HG02763 (cell line): ENCODE data around the gene CLDN18.

ENCODE experiments used
- ATAC-seq: cut with Tn5 transposase; IDR thresholded peaks from one replicate; pipeline ENCODE4 v1.9.1; 2021; ENCODE audit warnings: mild to moderate bottlenecking, moderate library complexity; ENCODE audit not compliant: unreplicated experiment

The CLDN18 gene

DNA sequence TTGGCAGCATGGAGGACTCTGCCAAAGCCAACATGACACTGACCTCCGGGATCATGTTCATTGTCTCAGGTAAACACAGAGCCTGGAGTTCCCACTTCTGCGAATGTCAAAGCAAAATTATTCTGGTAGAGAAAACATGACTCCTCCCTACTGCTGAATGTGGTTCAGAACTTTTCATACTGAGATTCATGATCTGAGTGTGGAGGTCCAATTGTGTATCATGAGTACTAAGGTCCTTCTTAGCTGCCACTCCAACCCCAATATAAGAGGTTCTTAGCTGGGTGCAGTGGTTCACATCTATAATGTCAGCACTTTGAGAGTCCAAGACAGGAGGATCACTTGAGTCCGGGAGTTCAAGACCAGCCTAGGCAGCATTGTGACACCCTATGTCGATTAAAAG is 13.8 kb downstream of the CLDN18 start:
- ATAC-seq = no peak

DNA sequence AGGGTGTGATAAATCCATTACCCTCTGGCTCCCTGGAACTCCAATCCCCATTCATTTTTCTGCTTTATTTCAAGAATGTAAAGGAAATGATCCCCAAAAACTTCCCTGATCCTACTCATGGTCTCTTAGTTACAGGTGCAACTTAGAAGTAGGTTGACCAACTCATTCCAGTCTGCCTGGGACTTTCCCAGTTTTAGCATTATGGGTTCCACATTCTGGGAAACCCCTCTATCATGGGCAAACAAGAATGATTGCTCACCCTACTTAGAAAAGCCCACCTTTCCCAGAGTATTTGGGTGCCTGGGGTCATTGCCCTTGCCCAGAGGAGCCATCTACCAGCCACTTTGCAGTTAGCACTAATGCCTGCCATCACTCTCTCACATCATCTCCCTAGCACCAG is 15.6 kb downstream of the CLDN18 start:
- ATAC-seq = no peak

DNA sequence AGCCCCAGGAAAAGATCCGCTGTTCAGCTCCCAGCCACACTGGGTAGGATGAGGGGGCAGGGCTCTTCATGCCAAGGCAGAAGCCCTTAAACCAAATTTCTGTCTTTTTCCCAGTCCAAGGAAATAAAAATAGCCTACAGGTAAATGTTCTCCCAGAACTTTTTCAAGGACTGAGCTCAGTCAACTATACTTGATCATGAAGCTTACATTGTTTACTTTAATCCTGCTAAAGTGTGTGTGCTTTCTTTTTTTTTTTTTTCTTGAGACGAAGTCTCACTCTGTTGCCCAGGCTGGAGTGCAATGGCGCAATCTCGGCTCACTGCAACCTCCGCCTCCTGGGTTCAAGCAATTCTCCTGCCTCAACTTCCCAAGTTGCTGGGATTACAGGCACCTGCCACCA is 17.9 kb downstream of the CLDN18 start:
- ATAC-seq = no peak

DNA sequence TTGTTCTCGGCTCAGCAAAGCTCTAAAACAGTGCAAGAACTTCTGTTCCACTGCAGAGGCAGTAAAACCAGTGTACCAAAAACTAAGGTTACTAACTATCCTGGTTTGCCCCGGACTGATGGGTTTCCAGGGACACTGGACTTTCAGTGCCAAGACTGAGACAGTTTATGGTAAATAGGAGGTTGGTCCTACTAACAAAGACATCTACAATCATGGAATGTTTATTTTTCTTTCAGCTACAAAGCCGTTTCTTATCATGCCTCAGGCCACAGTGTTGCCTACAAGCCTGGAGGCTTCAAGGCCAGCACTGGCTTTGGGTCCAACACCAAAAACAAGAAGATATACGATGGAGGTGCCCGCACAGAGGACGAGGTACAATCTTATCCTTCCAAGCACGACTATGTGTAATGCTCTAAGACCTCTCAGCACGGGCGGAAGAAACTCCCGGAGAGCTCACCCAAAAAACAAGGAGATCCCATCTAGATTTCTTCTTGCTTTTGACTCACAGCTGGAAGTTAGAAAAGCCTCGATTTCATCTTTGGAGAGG is 20.8 kb downstream of the CLDN18 start:
- no peak for ATAC-seq

DNA sequence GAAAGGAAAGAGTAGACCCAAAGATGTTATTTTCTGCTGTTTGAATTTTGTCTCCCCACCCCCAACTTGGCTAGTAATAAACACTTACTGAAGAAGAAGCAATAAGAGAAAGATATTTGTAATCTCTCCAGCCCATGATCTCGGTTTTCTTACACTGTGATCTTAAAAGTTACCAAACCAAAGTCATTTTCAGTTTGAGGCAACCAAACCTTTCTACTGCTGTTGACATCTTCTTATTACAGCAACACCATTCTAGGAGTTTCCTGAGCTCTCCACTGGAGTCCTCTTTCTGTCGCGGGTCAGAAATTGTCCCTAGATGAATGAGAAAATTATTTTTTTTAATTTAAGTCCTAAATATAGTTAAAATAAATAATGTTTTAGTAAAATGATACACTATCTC is 21.6 kb downstream of the CLDN18 start:
- ATAC-seq = no peak

DNA sequence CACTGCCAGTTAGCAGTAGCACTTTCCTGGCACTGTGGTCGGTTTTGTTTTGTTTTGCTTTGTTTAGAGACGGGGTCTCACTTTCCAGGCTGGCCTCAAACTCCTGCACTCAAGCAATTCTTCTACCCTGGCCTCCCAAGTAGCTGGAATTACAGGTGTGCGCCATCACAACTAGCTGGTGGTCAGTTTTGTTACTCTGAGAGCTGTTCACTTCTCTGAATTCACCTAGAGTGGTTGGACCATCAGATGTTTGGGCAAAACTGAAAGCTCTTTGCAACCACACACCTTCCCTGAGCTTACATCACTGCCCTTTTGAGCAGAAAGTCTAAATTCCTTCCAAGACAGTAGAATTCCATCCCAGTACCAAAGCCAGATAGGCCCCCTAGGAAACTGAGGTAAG is 22.6 kb downstream of the CLDN18 start:
- peak; percentile 38 for ATAC-seq

DNA sequence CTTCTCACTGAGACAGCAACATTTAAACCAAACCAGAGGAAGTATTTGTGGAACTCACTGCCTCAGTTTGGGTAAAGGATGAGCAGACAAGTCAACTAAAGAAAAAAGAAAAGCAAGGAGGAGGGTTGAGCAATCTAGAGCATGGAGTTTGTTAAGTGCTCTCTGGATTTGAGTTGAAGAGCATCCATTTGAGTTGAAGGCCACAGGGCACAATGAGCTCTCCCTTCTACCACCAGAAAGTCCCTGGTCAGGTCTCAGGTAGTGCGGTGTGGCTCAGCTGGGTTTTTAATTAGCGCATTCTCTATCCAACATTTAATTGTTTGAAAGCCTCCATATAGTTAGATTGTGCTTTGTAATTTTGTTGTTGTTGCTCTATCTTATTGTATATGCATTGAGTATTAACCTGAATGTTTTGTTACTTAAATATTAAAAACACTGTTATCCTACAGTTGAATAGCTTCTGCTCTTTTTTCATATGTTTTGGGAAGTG is 23.3 kb downstream of the CLDN18 start:
- ATAC-seq = no peak

DNA sequence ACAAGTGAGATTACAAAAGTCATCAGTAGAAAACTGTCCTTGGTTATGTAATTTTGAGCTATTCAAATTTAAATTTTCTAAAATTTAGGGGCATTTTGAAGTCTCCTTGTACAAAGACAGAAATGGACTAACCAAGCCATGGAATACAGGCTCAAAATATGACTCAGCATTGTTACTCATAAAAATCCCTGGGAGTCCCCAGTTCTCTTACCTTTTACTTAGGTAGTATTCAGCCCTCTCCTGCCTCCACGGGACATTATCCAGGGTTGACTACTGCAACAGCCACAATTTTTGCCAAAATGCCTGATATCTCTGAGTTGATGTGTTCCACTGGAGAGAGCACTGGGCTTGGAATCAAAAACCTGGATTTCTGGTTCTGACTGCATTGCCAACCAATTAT is 25.0 kb downstream of the CLDN18 start:
- ATAC-seq = no peak

DNA sequence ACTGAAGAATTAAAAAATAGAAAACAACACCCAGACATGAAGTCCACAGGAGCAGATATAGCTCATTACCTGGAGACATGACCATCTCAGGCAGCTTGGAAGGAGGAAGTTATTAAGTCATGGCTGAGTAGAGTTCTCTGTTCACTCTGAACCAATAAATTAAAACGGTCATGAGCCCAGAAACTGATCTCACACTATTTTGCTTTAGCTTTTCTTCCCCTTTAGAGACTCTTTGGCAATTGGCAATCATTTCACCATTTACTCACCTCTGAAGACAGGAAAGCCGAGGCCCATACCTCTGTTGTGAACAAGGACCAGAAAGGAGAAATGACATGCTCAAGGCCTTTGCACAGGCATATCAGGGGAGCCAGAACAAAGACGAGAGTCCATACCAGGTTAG is 26.6 kb downstream of the CLDN18 start:
- no peak for ATAC-seq

DNA sequence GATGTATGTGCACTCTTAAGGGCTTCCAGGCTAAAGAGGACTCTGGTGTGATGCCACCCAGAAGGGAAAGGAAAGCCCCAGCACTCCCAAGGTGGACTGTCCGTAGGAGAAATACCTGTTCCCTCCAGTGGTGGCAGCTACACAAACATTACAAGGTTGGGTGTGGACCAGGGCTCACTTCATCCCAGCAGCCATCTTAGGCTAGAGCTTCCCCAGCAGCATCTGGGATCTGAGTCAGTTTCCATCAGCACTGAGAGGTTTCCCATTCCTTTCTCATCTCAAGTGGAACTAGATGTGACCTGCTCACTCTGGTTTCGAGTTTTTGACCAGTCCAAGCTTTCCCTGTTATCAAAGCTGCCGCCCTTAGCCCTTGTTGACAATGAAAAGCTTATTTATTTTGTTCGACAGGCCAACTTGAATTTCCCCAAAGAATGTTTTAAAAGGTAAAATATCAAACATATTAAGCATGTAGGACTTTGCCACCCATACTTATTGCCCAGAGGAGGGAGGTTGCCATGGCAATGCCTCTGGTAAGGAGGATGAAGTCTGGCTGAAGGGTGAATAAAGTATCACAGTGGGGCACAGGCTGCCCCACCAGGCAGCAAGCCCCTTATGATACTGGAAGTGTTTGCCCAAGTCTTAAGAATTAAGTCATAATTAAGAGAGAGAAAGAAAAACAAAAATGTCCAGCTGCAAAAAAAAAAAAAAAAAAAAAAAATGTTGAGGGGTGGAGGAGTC is 28.9 kb downstream of the CLDN18 start:
- ATAC-seq = no peak

DNA sequence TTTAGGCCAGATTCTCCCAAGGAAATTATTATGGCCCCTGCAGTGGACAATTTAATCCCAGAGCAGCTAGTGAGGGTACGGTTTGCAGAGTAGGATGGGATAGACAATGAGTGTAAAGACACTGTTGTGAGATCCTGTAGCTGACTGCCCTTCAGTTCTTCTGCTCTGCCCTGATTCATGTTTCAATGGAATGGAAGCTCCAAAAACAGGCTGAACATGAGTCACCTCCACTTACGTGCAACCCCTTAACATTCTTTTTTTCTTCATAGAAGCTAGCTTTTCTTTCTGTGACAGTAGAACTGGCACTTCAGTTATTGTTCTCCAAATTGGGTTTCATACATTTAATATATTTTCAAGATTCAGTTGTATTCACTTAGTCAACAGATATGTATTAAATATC is 32.1 kb downstream of the CLDN18 start:
- ATAC-seq = no peak

DNA sequence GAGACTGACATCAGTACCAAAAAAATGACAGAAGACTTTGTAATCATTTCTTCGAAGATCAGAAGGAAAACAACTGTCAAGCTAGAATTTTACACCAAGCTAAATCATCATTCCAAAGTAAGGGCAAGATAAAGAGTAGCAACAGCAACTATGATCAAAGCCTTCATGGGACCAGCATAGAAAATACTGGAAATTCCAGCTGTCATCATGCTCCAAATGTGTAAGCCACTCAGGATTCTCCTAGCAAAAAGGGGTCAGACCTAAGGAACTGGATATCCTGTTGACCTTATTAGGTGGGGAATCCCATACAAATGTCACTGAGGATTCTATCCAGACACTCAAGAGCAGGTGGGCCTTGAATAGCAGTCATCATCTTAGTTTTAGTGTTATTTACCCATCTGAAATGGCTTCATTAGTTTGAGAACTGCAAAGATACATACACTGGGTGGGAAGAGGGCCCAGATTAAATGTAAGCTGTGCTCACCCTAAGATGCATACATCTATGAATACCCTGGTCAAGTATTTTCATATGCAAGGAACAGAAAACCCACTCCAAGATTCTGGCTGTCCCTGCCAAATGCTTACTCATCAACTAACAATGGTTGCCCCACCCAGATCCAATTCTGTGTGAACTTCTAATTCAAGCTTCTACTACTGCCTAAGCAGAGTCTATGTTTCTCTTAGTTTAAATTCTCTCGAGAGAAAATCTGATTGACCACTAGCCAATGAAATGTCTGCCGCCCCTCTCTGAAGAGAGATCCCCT is 33.5 kb downstream of the CLDN18 start:
- ATAC-seq = no peak

DNA sequence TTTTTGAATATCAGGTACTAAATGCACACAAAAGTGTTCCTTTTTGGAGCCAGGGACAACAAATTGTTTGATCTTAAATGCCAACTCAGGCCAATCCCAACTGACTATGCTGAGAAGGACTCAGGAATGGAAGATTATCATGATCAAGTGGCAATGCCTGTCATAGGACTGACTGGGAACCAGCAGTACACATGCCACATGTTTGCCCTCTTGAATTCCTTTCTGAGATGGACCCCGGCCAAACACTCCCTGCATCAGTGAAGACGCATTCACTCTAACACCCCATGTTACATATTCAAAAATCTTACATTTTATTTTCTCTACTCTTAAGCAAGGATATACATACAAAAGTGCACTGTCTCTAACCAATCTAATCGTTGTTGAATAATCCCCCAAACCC is 36.1 kb downstream of the CLDN18 start:
- ATAC-seq = no peak

DNA sequence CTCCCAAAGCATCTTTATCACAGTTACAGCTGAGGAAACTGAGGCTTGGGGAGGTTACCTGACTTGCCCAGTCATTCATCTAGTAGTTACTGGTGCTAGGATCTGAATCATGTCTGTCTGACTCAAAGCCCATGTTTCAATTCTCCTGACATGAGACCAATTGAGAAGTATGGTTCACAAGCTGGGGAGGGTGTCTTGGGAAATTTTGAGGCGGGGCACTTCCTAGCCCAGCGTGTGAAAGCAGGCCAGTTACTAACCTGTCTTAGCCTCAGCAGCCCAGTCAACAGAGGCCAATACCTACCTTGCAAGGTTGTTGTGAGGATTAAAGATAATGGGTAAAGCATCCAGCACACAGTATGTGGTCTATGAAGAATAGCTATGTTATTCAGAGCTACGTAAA is 37.0 kb downstream of the CLDN18 start:
- ATAC-seq = no peak

DNA sequence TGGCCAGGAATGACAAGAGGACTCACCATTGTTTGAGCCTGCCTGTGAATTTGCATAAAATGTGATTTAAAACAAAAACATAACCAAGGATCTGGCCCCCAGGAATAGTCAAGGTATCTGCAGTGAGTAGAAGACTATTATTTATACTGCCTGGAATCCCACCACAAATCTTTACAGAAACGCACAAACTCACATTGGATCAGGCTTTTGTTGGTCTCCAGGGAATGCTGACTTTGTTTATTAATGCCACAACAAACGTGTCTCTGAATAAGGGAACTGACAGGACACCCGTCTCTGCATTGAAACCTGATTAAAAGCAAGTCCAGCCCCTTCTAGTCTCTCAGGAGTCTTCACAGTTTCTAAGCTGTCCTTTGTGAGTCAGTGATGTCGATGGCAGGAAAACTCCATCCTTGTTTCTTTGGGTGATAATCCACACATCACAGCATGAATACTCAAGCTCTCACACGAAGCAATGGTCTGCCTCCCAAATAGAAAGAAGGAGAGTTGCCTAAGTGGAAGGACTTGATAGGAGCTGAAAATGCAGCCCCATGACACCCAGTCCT is 37.7 kb downstream of the CLDN18 start:
- ATAC-seq = no peak

DNA sequence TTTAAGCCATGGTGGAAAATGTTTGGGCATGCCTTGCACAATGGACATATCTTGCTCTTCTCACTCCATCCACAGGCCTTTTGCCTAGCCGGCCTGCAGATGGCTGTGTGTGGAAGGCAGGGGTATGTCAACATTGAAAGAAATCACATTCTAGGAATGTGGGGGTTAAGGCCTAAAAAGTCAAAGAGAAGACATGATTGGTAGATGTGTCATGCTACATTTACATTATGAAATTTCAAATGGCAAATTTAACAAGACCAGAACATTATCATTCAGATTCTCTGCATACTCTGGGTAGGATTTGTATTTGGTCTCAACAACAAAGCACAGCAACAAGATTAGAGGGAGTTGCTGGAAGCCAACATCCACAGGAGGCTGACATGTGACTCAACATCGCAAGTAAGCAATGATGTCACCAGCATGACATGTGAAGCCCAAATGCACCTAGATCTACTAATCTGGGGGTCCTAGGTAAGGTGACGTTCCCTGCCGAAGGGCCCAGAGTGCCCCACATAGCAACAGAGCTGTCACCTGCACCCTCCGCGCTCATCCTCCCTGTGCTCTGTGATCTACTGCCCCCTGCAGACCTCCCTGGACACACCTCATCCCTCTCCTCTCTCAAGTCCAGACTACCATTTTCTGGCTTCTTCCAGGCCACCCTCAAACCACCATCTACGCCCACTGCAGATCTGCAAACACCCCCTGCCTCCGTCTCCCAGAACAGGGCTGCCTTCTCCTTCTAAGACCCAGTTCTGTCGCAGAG is 39.4 kb downstream of the CLDN18 start:
- ATAC-seq = no peak

DNA sequence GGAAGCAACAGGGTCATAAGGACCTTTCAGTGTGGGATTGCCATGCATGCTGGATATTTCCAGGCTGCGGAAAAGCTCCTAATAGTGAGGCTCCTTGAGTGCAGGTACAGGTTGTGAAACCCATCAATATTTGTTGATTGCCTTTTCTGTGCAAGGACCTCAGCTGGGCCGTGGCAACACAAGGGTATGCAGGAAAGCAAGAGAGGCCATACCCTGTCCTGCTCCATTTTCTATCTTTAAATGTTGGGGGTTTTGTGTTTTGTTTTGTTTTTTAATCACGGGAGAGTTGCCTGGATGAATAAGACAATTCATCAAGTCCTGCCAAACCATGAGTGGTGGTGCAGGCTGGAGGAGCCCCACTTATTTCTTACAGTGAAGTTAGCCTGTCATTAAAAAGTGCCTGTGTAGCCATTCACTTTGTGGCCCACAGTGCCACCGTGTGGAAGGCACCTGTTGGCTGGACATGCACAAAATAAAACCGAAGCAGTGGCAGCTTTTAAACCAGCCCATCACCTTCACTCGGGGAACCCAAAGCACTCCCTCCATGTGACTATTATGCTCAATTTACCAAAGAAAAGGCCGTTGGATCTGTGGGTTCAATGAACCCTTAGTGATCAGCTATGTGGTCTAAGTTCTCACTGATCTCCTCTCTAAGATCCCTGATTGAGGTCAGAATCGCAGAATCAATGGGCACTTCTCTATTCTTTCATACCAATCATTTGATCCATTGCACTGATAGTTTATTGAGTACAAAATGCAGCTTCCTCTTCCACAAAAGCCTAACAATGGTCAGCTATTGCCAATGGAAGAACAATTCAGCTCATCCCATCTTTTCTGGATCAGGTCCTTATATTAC is 42.2 kb downstream of the CLDN18 start:
- ATAC-seq = peak; percentile 79

DNA sequence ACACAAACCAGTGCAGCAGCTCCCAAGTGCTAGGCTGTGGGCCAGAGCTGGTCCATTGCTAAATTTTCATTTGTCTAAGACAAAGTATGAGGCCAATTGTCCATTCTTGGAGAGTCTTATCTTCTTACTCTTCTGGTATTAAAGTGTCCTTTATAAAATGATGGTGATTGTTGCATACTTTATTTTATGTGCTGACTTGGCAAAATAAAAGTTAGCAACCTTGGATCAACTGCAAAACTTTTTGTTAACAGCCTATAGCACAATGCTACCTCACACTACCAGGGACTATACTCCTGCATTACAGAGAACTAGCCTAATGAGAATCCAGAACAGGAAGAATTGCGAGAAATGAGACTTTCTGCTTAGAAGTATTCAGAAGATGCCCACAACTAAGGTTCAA is 44.1 kb downstream of the CLDN18 start:
- no peak for ATAC-seq

DNA sequence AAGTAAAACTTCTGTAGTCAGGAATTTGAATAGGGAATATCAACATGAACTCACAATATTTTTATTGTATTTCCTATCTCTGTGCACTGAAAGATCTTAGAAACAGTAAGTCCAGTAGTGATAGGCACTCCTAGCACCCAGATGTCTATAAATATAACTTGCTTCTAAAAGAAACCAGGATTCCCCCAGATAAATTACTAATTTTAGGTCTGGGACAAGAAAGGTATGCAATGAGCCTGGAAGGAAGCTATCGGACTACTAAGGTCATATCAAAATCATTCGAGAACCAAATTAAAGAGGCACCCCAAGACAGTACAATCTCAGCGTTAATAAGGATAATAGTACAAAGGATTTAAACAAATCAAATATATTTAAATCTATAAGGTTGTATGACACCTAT is 47.4 kb downstream of the CLDN18 start:
- ATAC-seq = no peak

DNA sequence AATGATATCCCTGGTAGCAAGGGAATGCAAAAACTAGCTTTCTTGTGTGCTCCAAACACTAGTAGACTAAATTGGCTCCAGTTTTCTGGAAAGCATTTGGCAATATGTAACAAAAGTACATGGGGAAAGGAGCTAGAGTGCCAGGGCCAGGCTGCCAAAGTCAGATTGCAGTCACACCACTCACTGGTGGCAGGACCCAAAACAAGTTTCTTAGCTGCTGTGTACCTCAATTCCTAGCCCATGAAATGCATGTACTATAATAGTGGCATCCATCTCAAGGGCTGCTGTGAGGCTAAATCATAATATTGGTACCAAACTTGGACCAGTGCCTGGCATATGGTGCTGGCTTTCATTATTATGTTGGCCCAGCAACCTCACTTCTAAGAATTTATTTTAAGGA is 49.3 kb downstream of the CLDN18 start:
- ATAC-seq = no peak
